GM19452 (cell line): ENCODE data around the gene STK24.
A peak's percentile ranks its signal among the peaks of the same experiment; 100 is the strongest.
"Not testable (repeated sequence)": the region's sequence is repeated elsewhere in the genome, so short reads cannot be mapped to it uniquely, and the experiment has no call there.

Experiments
- ATAC-seq: cut with Tn5 transposase; IDR thresholded peaks from one replicate; pipeline ENCODE4 v1.9.1; 2021; ENCODE audit not compliant: unreplicated experiment

The STK24 gene

DNA sequence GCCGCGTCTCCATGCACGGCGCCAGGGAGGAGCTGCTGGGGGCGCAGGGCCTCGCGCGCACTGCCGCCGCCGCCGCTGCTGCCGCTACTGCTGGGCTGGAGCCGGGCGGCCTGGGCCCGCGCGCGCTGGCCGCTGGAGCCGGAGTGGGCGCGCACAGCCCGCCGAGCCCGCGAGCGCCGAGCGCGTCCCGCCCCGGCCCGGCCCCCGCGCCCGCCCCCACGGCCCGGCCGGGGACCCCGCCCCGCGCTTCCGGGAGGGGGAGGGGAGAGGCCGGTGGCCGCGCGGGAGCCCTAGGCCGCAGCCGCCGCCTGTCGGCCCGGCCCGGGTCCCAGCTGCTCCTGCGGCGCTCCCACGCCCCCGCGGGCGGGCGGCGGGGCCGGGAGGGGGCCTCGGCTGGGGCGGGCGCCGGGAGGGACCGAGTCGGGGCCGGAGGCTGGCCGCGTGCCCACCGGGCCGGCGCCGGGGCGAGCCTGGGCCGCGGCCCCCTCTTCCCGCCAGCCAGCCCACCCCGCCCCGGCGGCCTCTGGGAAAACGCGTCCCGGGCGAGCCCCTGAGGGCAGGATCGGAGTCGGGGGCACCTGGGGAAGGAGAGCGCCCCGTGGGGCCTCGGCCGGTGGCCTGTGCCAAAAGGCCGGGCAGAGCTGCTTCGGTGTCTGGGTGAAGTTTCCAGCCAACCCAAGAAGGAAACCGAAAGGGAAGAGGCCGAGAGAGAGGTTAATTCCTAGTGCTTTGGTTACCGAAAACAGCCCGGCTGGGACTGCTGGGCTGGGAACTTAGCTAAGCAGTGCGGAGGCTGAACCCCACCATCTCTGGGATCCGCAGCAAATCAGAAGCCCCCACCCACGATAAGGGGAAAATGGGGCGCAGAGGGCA lies at the start of gene STK24:
Gene STK24, minus strand, starts transcription at position 145 of the 873 bp plus-strand sequence. CDS start 321 bp downstream, outside the sequence.
- ATAC-seq = peak; percentile 67

DNA sequence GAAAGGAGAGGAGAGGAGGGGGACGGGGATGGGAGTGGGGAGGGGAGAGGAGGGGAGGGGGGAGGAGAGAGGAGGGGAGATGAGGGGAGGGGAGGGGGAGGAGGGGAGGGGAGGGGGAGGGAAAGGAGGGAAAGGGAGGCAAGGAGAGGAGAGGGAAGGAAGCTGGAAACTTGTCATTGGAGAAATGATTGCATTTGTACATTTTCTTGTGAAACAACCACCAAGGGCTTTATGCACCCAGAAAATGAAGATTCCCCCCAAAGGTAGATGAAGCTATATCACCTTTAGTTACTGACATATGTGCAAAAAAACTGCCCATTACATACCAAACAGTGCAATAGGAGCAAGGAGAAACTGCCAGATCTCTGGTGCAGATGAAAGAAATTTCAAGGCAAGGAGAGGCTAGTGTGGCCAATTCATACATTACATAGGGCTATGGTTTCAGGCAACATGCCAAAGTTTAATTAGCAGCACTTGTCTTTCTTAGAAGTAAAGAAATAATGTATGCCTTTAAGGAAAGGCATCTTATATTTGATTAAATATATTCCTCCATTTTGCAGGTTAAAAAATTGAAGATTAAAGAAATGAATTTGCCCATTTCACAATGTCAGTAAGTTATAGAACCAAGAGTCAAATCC lies 49.5 kb upstream of the STK24 start:
- ATAC-seq = no peak

DNA sequence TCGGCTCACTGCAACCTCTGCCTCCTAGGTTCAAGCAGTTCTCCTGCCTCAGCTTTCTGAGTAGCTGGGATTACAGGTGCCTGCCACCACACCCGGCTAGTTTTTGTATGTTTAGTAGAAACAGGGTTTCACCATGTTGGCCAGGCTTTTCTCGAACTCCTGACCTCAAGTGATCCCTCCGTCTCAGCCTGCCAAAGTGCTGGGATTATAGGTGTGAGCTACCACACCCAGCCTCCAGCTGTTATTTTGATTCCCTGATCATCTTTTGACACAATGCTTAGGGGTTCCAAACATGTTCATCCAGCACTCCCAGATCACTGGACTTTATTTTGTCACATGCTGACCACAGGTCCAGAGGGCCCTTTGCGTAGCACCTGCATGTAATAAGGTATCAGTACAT lies 47.7 kb upstream of the STK24 start:
- ATAC-seq = not testable (repeated sequence)

DNA sequence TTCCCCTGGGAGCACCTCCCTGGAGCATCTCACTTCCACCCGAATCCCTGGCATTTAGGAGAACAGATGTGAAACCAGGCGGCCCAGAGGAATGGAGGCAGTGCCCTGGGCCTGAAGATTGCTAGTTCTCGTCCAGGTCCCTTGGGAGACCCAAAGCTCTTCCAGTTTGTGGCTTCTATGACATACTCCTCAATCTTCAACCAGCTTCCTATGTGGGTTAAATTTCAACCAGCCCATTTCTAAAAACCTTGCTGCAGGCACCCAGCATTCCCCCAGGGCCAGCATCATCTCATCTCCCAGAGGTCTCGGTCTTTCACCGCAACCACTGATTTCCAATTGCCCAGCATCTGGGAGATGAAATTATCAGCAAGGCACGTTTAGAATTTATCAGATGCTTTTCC lies 46.0 kb upstream of the STK24 start:
- no peak for ATAC-seq

DNA sequence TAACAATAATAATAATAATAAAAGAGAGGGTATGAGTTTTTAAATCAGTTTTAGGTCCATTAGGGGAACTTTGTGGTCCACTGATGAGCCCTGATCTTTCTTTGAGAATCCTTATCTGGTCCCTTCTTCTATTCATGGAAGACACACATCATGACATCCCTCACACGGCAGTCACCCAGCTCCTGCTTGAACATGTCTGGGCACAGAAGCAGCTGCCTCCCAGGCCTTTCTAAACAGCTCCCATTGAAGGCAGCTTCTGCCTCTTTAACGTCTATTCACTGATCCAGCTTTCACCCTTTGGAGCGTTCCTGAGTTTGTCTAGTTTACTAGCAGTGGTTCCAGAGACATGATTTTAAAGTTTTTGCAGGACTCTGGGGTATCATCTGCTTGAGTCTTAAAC lies 42.6 kb upstream of the STK24 start:
- no peak for ATAC-seq

DNA sequence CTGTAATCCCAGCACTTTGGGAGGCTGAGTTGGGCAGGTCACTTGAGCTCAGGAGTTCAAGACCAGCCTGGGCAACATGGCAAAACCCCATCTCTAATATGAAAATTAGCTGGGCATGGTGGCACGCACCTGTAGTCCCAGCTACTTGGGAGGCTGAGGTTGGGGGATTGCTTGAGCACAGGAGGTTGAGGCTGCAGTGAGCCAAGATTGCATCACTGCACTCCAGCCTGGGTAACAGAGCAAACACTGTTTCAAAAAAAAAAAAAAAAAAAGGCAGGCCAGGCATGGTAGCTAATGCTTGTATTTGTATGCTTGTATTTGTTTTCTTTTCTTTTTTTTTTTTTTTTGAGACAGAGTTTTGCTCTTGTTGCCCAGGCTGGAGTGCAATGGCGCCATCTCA lies 38.7 kb upstream of the STK24 start:
- not testable (repeated sequence) for ATAC-seq

DNA sequence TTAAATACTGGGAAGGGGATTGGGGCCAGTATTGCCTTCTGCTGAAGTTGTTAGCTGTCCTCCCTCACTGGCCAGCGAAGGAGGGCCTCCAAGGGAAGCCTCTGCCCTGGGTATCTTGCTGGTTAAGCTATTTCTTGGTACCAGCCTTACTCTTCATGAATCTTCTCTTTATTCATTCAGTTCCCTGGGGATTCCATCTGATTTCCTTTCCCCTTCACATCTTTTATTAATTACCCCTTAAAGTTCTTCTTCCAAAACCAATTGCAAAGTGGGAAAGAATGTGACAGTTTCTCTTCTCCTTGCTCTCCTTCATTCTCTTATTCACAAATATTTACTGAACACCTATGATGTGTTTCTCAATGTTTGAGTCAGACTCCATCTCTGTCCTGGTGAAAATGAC lies 36.7 kb upstream of the STK24 start:
- no peak for ATAC-seq

DNA sequence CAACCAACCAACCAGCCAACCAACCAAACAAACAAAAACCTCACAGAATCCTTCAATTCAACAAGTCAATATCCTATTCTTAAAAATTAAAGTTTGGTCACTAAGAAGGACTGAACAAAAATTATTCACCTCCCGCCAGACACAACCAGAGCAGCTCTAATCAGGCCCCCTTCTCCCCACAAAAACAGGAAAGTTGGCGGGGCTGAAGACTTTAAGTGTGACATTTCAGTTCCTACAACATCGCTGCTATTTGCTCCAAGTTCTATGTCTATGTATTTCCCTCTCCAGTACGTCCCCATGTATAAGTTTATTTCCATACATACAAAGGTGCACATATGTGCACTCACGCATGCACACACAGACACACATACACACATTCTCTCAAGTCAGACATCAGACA lies 32.8 kb upstream of the STK24 start:
- no peak for ATAC-seq

DNA sequence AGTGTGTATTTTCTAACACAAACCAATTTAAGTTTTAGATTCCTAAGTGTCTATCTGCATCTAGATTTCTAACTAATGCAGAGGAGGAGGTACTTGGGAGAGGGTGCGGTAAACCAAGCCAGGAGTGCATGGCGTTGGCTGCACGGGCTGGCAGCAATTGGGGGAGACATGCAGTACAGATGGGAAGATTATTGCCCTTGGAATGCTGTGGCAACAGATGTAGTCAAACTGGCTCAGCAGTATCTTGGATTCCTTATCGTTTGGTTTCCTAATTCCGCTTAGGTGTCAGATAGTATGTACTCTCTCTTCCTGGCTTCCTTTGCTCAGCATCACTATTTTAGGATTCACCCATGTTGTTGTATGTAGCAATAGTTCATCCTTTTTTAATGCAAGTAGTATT lies 29.4 kb upstream of the STK24 start:
- no peak for ATAC-seq

DNA sequence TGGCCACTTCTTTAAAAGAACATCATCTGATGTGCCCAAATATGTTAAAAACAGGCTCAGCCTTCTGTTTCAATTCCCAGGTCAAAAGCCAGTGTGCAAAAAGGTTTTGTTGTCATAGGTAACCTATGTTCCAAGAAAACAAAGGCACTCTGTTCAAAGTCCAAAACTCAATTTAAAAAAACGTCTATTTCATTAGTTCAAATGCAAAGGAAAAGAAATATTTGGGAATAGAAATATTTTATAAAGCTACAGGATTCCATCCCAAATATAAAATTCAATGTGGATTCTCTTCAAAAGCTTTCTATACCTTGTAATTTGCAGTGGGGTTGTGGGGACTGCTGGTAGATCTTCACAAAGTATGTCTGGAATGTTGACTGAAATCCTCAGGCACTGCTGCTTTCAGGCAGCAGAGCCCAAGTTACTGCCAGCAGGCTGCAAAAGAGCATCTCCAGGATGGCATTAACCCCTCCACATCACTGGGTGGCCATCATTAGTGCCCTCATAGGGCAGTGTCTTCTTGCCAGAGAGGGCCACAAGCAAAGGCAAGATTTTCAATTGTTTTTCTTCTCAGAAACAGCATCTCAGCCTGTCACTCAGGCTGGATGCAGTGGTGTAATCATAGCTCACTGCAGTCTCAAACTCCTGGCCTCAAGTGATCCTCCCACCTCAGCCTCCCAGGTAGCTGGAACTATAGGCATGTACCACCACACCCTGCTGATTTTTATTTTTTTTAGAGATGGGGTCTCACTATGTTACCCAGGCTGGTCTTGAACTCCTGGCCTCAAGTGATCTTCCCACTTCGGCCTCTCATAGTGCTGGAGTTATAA lies 22.8 kb upstream of the STK24 start:
- ATAC-seq = no peak

DNA sequence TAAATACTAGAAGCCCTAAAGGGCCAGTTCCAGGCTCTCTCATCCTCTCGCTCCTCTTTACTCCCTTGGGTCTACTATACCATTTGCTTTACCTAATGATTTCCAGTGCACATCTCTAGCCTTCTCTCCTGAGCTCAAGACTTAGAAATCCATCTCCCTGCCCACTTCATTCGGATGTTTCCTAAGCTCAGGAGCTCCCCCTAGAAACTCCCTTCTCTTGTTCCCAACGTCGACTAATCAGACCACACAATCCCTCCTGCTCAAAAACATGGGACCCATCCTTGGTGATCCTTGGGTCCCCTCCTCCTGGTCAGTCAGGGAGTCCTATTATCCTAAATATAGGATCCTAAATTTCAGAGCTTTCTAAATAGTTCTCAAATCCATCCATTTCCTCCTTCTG lies 21.1 kb upstream of the STK24 start:
- ATAC-seq = no peak

DNA sequence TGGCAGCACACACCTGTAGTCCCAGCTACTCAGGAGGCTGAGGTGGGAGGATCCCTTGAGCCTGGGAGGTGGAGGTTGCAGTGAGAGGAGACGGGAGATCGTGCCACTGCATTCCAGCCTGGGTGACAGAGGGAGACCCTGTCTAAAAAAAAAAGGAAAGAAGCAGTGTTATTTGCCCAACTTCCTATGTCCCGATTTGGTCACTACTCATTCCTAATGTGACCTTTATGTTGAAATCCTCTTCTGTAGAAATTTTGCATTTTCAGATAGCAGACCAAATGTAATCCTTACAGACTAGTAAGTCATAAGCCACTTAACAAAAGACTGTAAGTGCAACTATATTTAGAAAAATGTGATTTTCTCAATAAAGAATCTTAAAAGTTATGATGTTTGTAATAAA lies 18.2 kb upstream of the STK24 start:
- ATAC-seq = no peak

DNA sequence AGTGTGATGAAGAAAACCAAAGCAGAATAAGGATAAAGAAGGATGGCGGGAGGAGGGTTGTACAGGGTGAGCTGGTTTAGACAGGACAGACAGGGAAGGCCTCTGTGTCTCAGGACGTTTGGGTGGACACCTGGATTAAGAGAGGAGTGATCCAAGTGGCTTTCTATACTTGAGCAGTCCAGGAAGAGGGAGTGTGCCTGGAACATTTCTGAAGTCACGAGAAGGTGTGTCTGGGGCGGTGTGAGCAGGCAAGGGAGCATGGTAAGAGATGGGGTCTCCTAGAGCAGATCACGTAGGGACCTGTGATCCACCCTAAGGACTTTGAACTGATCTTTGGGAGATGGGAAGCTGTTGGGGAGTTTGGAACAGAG lies 15.4 kb upstream of the STK24 start:
- ATAC-seq = no peak

DNA sequence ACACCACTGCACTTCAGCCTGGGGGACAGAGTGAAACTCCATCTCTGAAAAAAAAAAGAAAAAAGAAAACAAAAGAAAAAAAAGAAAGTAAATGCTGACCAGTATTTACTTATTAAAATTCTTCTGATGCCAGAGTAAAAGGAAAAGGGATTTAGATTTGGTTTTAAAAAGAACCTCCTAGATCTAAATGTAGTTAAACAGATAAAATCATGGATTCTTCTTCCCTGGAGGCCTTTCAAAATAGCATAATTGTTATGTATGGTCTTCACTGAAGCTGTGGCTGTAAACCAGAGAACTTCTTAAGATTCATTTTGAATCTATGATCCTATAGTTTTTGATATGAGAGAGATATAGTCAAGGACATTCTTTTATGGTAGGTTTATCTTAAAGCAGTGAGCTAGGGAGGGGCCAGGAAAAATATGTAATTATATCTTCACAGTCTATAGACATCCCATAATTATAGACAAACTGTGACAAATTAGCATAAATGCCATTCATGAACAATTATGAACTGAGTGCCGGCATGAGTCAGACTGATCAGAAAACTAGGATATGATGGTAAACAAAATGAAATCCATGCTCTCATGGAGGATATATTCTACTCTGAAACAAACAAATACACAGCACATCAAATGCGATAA lies 14.9 kb upstream of the STK24 start:
- no peak for ATAC-seq

DNA sequence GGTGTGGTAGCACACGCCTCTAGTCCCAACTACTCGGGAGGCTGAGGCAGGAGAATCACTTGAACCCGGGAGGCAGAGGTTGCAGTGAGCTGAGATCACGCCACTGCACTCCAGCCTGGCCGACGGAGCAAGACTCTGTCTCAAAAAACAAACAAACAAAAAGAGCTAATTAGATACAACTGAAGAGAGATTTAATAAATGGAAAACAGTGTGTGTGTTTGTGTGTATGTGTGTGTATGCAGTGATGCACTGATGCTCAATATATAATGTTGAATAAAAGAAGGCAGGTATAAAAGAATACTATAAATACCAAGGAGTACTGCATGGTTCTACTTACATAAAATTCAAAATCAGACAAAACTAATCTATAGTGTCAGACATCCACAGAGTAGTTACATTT lies 13.6 kb upstream of the STK24 start:
- not testable (repeated sequence) for ATAC-seq

DNA sequence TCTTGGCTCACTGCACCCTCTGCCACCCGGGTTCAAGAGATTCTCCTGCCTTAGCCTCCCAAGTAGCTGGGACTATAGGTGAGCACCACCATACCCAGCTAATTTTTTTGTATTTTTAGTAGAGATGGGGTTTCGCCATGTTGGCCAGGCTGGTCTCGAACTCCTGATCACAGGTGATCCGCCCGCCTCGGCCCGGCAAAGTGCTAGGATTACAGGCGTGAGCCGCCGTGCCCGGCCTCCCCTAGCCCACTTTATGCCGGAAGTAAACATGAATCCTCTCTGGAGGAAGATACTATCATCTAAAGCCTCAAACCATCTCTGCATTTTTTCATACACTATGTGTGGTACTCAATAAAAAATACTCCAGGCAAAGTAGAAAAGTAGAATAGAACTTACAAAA lies 12.6 kb upstream of the STK24 start:
- not testable (repeated sequence) for ATAC-seq

DNA sequence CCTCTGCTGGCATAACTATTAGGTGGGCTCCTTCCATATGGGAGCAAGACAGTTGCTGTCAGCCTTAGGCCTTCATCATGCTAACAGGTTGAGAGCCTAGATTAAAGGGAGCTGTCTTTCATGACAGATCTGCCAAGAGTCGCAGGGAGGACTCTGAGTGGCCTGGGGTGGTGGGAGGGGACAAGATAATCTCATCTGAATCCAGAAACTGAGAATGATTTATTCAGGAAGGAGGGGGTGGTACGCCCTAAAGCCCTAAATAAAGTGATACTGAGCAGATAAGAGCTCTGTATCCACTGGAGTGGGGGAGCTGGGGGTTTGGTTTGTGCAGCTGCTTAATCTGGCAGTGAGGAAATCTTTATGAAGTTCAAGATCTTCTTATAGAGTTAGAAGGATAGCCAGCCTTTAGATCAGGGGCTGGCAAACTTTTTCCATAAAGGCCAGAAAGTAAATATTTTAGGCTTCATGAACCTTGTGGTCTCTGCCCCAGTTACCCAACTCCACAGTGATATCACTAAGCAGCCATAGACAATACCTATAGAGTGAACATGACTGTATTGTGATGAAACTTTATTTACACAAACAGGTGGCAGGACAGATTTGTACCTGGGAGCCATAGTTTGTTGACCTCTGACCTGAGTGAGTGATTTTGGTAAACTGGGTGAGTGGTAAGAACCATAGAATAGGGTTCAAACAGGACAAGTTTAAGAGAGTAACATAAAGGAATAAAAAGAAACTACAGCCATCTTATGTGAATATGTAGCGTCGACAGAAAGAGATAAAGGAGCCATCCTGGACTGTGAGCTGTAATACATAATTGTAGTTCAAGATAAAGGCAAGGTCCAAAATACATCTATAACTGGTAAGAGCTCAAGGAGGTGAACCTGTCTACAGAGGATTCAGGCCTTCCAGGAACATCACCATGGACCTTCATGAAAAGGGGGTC lies 9.8 kb upstream of the STK24 start:
- no peak for ATAC-seq

DNA sequence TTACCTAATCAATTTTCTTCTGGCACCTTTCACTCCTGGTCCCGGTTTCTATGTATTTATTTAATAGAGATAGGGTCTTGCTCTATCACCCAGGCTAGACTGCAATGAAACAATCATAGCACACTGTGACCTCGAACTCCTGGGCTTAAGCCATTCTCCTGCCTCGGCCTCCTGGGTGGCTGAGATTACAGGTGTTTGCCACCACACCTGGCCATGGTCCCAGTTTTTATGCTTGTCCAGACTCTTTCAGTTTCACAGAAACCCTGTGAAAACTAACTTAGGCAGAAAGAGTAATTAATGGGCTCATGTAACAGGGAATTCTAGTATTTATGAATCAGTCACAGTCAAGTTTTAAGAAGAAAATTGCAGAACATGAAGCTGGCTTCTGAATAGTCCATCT lies 9.0 kb upstream of the STK24 start:
- ATAC-seq = no peak

DNA sequence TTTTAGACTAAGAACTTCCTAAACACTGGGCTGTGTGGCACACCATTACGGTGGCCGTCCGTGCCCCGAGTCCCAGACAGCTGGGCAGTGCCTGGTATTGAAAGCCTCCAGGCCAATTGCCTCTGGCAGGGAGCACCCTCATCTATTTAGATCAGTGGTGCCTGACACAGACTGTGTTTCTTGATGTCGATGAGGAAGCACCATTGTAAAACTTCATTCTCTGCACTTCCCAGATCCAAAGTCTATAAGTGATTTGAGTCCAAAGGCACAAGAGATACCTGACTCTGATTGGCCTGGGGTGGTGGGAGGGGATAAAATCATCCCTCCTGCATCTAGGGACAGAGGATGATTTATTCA lies 8.5 kb upstream of the STK24 start:
- no peak for ATAC-seq

DNA sequence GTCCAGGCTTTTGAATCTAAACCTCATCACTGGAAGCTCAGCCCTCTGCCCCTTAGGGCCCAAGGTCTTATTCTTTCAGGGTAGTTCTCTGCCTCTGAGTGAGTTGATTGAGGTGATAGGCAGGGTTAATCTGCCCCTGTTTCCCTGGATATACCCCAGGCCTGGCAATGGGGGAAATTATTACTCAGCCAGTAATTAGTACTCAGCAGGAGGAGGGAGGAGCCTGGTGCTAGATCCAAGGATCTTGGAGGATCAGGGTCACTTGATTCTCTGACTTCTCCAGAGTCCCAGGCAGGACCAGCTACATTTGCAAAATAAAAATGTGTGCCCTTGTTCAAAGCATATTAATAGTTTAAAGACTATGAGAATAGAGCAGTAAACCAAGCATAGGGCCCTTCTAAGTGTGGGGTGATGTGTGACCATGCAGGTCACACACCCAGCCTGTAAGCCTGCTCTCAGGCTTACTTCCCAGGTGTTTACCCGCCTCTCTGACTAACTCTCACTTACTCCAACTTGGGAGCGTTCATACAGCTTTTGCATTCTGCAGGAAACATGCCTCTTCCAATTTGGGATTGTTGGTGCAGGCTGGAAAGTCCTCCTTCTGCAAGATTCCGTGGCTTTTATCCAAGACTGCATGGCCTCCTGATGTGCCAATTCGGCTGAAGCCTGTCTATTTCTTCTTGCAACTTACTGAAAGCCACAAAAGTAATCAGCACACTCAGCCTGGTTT lies 7.9 kb upstream of the STK24 start:
- ATAC-seq = no peak
